NB4 (cell line): ENCODE measurements around the gene BACH1.

Experiments
- DNase-seq: peaks from one replicate; pipeline ENCODE4 v3.0.0; 2010; ENCODE audit warnings: low read depth
- H3K4me3 ChIP-seq: one replicate; pipeline ENCODE4 v1.5.1; 2011; ENCODE audit warnings: mild to moderate bottlenecking, low read depth, low read length, moderate library complexity
- MYC ChIP-seq: IDR thresholded peaks from 2 replicates; pipeline ENCODE4 v1.6.1; 2011; ENCODE audit warnings: low read depth, low read length
- POLR2A ChIP-seq: IDR thresholded peaks from 2 replicates; pipeline ENCODE4 v1.6.1; 2011; ENCODE audit warnings: mild to moderate bottlenecking; ENCODE audit not compliant: insufficient read length; ENCODE audit errors: extremely low read depth
- TF ChIP-seq, protein P1 (sequence below): IDR thresholded peaks from 2 replicates; pipeline ENCODE4 v1.6.1; 2011; ENCODE audit warnings: low read depth, low read length
- TF ChIP-seq, protein P2 (sequence below): IDR thresholded peaks from one replicate; pipeline ENCODE4 v1.5.1; 2012; ENCODE audit warnings: low read depth, low read length

BACH1 gene

DNA sequence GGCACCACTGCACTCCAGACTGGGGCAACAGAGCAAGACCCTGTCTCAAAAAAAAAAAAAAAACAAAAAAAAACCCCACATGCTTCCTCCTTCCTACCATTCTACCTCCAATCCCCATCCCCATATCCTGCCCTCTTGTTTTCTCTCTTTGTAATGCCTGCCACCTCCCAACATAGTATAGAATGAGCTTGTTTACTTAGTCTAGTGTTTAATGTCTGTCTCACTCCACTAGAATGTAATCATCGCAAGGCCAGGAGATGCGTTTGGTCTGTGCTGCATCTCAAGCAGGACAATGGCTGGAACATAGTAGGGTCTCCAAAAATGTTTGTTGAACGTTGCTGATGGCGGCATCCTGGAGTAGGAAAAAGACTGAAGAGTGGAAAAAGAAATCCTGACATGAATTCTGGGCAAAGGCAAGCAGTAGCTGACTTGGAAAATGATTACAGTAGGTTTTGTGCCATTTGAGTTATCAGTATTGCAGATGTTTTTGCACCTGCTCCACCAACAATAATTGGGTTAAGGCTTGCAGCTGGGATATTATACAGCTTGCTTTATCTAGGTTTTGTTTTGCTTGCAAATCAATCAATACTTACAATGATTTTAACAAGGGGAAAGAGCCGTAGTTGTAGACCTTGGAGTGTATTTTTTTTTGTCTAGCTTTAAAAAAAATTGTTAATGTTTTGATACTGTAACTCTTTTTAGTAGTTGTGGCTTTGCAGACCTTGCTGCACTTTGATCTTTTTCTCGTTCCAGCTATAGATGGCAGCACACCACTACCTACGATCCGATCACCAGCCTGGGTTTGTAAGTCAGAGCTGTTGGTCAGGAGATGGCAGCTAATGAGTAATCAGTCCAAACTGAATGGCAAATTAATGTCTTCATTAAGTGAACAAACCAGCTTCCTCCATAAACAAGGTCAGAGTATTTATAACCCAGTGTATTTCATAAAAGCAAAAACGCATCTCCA, 62.4 kb downstream of the BACH1 start:
- H3K4me3 ChIP-seq = no peak overlapping the region
- DNase-seq = peak; percentile 14
- TF ChIP-seq, protein P1, sequence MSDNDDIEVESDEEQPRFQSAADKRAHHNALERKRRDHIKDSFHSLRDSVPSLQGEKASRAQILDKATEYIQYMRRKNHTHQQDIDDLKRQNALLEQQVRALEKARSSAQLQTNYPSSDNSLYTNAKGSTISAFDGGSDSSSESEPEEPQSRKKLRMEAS = no peak
- no peak for TF ChIP-seq POLR2A

DNA sequence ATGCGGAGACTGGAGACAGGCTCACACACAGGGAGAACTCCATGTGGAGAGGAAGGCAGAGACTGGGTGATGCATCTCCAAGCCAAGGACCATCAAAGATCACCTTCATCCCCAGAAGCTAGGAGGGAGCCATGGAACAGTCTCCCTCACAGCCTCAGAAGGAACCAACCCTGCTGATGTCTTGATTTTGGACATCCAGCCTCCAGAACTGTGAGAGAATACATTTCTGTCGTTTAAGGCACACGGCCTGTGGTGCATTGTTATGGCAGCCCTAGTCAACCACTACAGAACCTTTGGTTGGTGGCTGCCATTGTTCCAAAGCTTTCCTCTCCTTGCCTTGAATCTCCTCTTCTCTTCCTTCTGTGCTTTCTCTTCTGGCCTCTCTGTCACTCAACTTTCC, 64.0 kb downstream of the BACH1 start:
- no peak overlapping the region for H3K4me3 ChIP-seq
- TF ChIP-seq, protein P2, sequence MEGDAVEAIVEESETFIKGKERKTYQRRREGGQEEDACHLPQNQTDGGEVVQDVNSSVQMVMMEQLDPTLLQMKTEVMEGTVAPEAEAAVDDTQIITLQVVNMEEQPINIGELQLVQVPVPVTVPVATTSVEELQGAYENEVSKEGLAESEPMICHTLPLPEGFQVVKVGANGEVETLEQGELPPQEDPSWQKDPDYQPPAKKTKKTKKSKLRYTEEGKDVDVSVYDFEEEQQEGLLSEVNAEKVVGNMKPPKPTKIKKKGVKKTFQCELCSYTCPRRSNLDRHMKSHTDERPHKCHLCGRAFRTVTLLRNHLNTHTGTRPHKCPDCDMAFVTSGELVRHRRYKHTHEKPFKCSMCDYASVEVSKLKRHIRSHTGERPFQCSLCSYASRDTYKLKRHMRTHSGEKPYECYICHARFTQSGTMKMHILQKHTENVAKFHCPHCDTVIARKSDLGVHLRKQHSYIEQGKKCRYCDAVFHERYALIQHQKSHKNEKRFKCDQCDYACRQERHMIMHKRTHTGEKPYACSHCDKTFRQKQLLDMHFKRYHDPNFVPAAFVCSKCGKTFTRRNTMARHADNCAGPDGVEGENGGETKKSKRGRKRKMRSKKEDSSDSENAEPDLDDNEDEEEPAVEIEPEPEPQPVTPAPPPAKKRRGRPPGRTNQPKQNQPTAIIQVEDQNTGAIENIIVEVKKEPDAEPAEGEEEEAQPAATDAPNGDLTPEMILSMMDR = no peak
- TF ChIP-seq POLR2A (no peak), MYC (no peak)
- TF ChIP-seq, protein P1 = no peak
- DNase-seq = no peak

DNA sequence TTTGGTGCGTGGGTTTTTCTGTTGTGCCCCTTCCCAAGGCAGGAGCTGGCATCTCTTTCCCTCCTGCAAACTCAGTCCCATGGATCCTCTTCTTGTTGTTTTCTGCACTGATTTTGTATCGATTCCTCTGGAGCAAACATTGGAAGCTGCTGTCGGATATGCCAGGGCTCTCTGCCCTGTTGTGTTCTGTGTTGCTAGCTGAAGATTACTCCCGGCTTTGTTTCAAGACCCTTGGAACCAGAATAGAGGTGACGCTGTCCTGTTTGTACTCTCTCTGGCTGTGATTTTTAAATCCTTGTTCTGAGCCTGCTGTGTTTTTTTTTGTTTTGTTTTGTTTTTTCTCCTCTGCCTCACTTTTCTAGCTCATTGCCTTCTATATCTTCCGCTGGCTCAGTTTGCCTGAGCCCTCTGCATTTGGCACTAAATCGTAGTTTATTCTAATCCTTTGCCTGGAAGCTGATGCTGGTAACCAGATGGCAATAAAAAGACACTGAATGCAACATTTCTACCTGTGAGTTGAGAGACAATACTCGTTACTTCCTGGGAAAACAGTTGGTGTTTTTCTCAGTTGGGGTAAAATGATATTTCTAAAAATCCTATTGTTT, 67.0 kb downstream of the BACH1 start:
- no peak for DNase-seq
- no peak overlapping the region for H3K4me3 ChIP-seq
- no peak for TF ChIP-seq MYC
- TF ChIP-seq, protein P2 = no peak
- TF ChIP-seq, protein P1 = no peak

DNA sequence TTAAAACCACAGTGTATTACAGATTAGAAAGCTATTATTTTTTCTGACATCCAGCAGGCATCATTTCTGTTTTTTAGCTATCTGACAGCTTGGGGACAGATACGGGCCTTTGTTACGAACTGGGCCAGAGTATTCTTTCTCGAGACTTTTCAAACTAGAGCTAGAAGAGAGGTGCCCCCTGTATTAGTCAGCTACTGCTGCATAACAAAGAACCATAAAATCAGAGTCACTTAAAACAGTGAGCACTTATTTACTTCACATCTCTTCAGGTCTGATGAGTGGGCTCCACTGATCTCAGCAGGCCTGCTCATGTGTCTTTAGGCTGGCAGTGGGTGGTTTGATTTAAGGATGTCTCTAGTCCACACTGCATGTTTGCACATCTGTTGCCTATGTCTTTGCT, 67.8 kb downstream of the BACH1 start:
- no peak overlapping the region for H3K4me3 ChIP-seq
- TF ChIP-seq POLR2A = no peak
- TF ChIP-seq, protein P1 = no peak
- no peak for TF ChIP-seq MYC
- TF ChIP-seq, protein P2 = no peak
- no peak for DNase-seq

DNA sequence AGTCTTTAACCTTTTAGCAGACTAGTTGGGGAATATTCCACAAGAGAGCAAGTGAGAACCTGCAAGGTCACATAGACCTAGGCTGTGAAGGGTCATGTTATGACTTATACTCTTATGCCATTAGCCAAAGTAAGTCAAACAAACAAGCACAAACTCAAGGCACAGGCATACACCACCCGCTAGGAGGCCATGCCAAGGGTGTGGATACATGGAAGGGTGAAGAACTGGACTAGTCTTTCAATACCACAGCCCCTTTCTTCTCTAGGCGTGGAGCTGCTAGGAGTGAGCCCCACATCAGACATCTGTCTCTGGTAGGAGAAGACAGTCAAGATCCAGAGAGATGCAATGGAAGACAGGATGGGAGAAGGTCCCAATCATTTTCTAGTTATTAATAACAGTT, 68.6 kb downstream of the BACH1 start:
- H3K4me3 ChIP-seq = no peak overlapping the region
- DNase-seq = no peak
- TF ChIP-seq MYC (no peak), POLR2A (no peak)
- TF ChIP-seq, protein P2 = no peak
- TF ChIP-seq, protein P1 = no peak

DNA sequence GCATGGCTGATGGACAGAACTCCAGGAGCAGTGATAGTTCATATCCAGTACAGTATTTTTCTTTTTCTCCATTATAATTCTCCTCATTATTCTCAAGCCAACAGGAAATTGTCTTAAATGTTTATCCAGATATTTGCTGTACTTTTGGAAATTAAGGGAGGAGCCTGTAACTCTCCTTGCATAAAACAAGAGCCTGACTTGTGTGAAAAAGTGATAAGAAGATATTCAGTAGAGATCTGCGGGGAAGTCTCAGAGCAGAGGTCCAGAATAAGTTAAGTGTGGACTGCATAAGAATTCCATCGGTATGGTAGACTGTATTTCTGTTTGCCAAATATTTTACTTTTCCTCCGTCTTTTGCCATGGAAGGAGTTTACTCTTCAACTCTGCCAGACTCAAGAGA, 70.2 kb downstream of the BACH1 start:
- TF ChIP-seq, protein P1 = no peak
- TF ChIP-seq POLR2A (no peak), MYC (no peak)
- TF ChIP-seq, protein P2 = no peak
- no peak for DNase-seq
- no peak overlapping the region for H3K4me3 ChIP-seq
